Keratinocyte (primary cell): ENCODE results near the gene FABP1.

Experiments
- EZH2 ChIP-seq: IDR thresholded peaks from one replicate; pipeline ENCODE4 v1.6.1; 2012; ENCODE audit warnings: inconsistent platforms, mild to moderate bottlenecking, low read length, moderate library complexity
- TF ChIP-seq, protein P1 (sequence below), 3 experiments: IDR thresholded peaks in 1 of 3; conservative IDR thresholded peaks in 1 of 3; optimal IDR thresholded peaks in 1 of 3; 2 replicates in 2 of 3; 3 replicates in 1 of 3; pipeline versions ENCODE3 to v1.5.1; 2011; ENCODE audit warnings: low read length in 3 of 3, mild to moderate bottlenecking in 3 of 3, moderate library complexity in 2 of 3, control low read depth in 1 of 3, inconsistent platforms in 1 of 3; ENCODE audit not compliant: insufficient read depth in 2 of 3; ENCODE audit errors: extremely low read depth in 1 of 3

DNA sequence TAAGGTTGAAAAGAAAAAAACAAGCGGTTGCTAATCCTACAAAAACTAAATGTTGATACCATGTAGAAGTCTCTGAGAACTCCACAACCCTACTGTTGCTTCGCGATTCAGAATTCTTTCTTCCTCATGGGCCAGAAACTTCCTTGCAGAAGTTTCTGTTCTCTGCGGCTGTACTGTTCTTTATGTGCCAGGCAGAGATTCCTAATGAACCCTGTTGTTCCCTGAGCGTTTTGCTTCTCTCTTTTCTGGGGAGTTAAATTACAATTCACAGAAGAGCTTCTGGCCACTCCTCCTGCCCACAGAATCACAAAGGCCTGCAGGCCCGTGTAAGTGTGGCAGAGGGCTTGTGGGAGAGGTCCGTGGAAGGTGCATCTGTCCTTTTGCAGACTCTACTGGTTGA is 40.5 kb upstream of the FABP1 start:
- no peak for TF ChIP-seq EZH2
- TF ChIP-seq, protein P1, sequence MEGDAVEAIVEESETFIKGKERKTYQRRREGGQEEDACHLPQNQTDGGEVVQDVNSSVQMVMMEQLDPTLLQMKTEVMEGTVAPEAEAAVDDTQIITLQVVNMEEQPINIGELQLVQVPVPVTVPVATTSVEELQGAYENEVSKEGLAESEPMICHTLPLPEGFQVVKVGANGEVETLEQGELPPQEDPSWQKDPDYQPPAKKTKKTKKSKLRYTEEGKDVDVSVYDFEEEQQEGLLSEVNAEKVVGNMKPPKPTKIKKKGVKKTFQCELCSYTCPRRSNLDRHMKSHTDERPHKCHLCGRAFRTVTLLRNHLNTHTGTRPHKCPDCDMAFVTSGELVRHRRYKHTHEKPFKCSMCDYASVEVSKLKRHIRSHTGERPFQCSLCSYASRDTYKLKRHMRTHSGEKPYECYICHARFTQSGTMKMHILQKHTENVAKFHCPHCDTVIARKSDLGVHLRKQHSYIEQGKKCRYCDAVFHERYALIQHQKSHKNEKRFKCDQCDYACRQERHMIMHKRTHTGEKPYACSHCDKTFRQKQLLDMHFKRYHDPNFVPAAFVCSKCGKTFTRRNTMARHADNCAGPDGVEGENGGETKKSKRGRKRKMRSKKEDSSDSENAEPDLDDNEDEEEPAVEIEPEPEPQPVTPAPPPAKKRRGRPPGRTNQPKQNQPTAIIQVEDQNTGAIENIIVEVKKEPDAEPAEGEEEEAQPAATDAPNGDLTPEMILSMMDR (optimal IDR thresholded peaks at IDR 0.05 in 1 of 3, IDR thresholded peaks at IDR 0.05 in 1 of 3, conservative IDR thresholded peaks at IDR 0.05 in 1 of 3; ENCODE audit: extremely low read depth in 1 of 3, insufficient read depth in 2 of 3, low read length in 3 of 3), result no peak
